Bronchial epithelial cell (primary cell): Measurements from ENCODE around the gene KRT12. TPM values are rescaled to one million over a fixed set of nuclear protein-coding genes. Genes with fewer than 3 reads are reported as not detected.
A peak's percentile ranks its signal among the peaks of the same experiment; 100 is the strongest.

Experiments
- DNase-seq: peaks from one replicate; pipeline ENCODE4 v3.0.0-alpha.2; 2010; ENCODE audit warnings: low read depth
- FAIRE-seq: peaks from 2 replicates; lab custom pipeline; 2011; peaks lifted over from hg19 to GRCh38; lab: Jason Lieb, UNC
- H3K27me3 ChIP-seq: 2 replicates; pipeline ENCODE4 v1.5.1; 2011; ENCODE audit warnings: low read length; ENCODE audit not compliant: control insufficient read depth, insufficient read depth
- H3K36me3 ChIP-seq: 2 replicates; pipeline ENCODE4 v1.5.1; 2011; ENCODE audit warnings: low read length; ENCODE audit not compliant: control insufficient read depth, insufficient read depth
- H3K4me3 ChIP-seq: 2 replicates; pipeline ENCODE4 v1.5.1; 2011; ENCODE audit warnings: mild to moderate bottlenecking, low read depth, low read length, control low read depth
- CTCF ChIP-seq: IDR thresholded peaks from 2 replicates; pipeline ENCODE4 v1.5.1; 2011; ENCODE audit warnings: mild to moderate bottlenecking, moderate library complexity, low read length, control low read depth, inconsistent platforms; ENCODE audit not compliant: insufficient read depth, severe bottlenecking
- total RNA-seq: library from RNA; depleted of rRNA; stranded (reverse); fragments of >200 nt; gene quantifications from 2 replicates; pipeline ENCODE4 v1.2.1, GENCODE V29; 2014

KRT12 gene
- total RNA-seq, 1 donor from 2014 or later, result not detected

- peak; percentile 94 for DNase-seq
- Histone ChIP-seq H3K36me3 (no peaks in the 10 kb centered on the region), H3K4me3 (no peak overlapping the region), H3K27me3 (no peaks in the 10 kb centered on the region)
- no peak for TF ChIP-seq CTCF
- no peak for FAIRE-seq
Observed at GRCh38 chr17:40903129-40903847, 36.3 kb upstream of the KRT12 start.

GRCh38 chr17:40902498-40902897 is 35.5 kb upstream of the KRT12 start:
- FAIRE-seq, result no peak
- Histone ChIP-seq H3K27me3 (no peaks in the 10 kb centered on the region), H3K4me3 (no peak overlapping the region), H3K36me3 (no peaks in the 10 kb centered on the region)
- DNase-seq, result no peak
- no peak for TF ChIP-seq CTCF

- H3K4me3 ChIP-seq, result no peak overlapping the region
- peak; percentile 90 for DNase-seq
- no peaks in the 10 kb centered on the region for H3K27me3 ChIP-seq
- FAIRE-seq, result peak; percentile 13
- TF ChIP-seq CTCF, result no peak
- H3K36me3 ChIP-seq, result no peaks in the 10 kb centered on the region
Observed at GRCh38 chr17:40901981-40902474, 35.0 kb upstream of the KRT12 start.

- Histone ChIP-seq H3K27me3 (no peaks in the 10 kb centered on the region), H3K4me3 (no peak overlapping the region), H3K36me3 (no peaks in the 10 kb centered on the region)
- FAIRE-seq, result no peak
- no peak for DNase-seq
- no peak for TF ChIP-seq CTCF
Observed at GRCh38 chr17:40900809-40901356, 33.9 kb upstream of the KRT12 start.

- no peaks in the 10 kb centered on the region for H3K27me3 ChIP-seq
- TF ChIP-seq CTCF, result no peak
- H3K4me3 ChIP-seq, result no peak overlapping the region
- H3K36me3 ChIP-seq, result no peaks in the 10 kb centered on the region
- DNase-seq (no peak), FAIRE-seq (no peak)
Observed at GRCh38 chr17:40896916-40897455, 30.0 kb upstream of the KRT12 start.
